Calu3 (cell line): ENCODE measurements around the gene NHSL1. TPM values are rescaled to one million over a fixed set of nuclear protein-coding genes. Genes with fewer than 3 reads are reported as not detected.

ENCODE experiments used
- BruUV-seq: library from RNA; stranded (reverse); fragments of 400-500 nt; replicated peaks from 2 replicates; lab custom pipeline; 2021; lab: Mats Ljungman, UMichigan
- CTCF ChIA-PET: fragments of 300-600 bp; sonication (Branson Sonifier 250); formaldehyde crosslinking; loops from one replicate; lab custom pipeline; 2022; ENCODE audit warnings: antibody characterized with exemption; lab: Charles Lee
- DNase-seq: peaks from one replicate; pipeline ENCODE4 v3.0.0; 2022
- H3K27ac Mint-ChIP-seq: one replicate; pipeline ENCODE4 v1.8.0; 2022; ENCODE audit warnings: mixed read lengths; ENCODE audit not compliant: unreplicated experiment
- H3K27me3 Mint-ChIP-seq: one replicate; pipeline ENCODE4 v1.8.0; 2022; ENCODE audit warnings: mixed read lengths; ENCODE audit not compliant: unreplicated experiment
- H3K36me3 Mint-ChIP-seq: one replicate; pipeline ENCODE4 v1.8.0; 2022; ENCODE audit warnings: mild to moderate bottlenecking, moderate library complexity, mixed read lengths; ENCODE audit not compliant: insufficient read depth, unreplicated experiment
- H3K4me1 Mint-ChIP-seq: one replicate; pipeline ENCODE4 v1.8.0; 2022; ENCODE audit warnings: mild to moderate bottlenecking, low read depth, mixed read lengths; ENCODE audit not compliant: unreplicated experiment
- H3K4me3 Mint-ChIP-seq: one replicate; pipeline ENCODE4 v1.8.0; 2022; ENCODE audit warnings: mild to moderate bottlenecking, low read depth, moderate library complexity, mixed read lengths; ENCODE audit not compliant: unreplicated experiment
- H3K9me3 Mint-ChIP-seq: one replicate; pipeline ENCODE4 v1.8.0; 2022; ENCODE audit warnings: low read depth, mixed read lengths; ENCODE audit not compliant: unreplicated experiment
- intact Hi-C: fragments of 100-400 bp; cut with micrococcal nuclease; formaldehyde crosslinking; loops from one replicate; pipeline ENCODE4 v1.10.0; 2022; ENCODE audit not compliant: unreplicated experiment
- total RNA-seq: library from RNA; stranded (reverse); gene quantifications from 2 replicates; pipeline ENCODE4 v1.2.3, GENCODE V29; 2022
- TF ChIP-seq, protein P1 (sequence below): fragments of 200-600 bp; IDR thresholded peaks from one replicate; pipeline ENCODE4 v1.8.0; 2022; ENCODE audit warnings: antibody characterized with exemption; ENCODE audit not compliant: unreplicated experiment

Gene NHSL1
- total RNA-seq, 1 experiment from 2014 or later: 26.6 TPM

DNA sequence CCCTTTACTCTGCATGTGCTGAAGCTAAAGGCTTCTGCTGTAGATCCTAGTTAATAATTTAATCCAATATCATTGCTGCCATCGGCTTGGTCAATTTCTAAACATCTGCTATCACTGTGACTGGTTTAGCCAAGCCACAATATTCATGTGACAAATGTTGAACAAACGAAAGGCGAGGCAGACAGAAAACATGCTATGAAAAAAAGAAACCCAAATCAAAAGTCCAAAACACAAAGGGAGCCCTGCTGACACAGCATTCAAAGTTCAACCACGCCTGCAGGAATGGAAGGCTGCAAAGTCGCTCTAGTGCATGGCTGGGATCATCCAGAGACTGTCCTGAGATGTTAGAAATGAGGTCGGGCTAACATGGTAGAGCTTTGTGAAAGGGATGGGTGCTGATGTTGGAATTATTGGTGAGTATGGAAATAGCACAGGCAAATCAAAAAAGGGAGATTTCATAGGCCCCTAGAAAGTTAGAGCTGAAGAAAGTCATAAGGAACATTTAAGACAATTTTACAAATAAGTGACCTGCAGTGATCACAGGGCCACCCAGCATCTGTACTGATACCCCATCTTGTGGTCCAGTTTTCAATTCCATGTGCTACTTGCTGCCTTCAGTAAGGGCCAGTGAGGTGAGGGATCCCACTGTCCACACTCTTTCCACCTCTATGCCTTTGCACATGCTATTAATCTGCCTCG lies 8.8 kb upstream of the NHSL1 start:
- no peak overlapping the region for H3K27ac Mint-ChIP-seq
- no peak for DNase-seq
- no TSS peak for BruUV-seq
- peak overlapping the region; percentile 7 for H3K4me3 Mint-ChIP-seq
- H3K27me3 Mint-ChIP-seq: no peaks in the 10 kb centered on the region
- intact Hi-C loops: loop anchor here (2.0 to 10.0 kb wide), 2 partner anchors 53 to 403 kb away; partner anchors contain the start of gene PERP
- H3K36me3 Mint-ChIP-seq: peaks cover 8% of the 10 kb centered on the region
- CTCF ChIA-PET: interaction anchor here (1.6 to 1.8 kb wide), 4 partner anchors 10 to 78 kb away, joined by 4 to 8 read pairs (median 6); no protein-coding TSS in a partner anchor
- peaks cover 44% of the 10 kb centered on the region for H3K4me1 Mint-ChIP-seq
- no peaks in the 10 kb centered on the region for H3K9me3 Mint-ChIP-seq
- TF ChIP-seq, protein P1, sequence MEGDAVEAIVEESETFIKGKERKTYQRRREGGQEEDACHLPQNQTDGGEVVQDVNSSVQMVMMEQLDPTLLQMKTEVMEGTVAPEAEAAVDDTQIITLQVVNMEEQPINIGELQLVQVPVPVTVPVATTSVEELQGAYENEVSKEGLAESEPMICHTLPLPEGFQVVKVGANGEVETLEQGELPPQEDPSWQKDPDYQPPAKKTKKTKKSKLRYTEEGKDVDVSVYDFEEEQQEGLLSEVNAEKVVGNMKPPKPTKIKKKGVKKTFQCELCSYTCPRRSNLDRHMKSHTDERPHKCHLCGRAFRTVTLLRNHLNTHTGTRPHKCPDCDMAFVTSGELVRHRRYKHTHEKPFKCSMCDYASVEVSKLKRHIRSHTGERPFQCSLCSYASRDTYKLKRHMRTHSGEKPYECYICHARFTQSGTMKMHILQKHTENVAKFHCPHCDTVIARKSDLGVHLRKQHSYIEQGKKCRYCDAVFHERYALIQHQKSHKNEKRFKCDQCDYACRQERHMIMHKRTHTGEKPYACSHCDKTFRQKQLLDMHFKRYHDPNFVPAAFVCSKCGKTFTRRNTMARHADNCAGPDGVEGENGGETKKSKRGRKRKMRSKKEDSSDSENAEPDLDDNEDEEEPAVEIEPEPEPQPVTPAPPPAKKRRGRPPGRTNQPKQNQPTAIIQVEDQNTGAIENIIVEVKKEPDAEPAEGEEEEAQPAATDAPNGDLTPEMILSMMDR: no peak

DNA sequence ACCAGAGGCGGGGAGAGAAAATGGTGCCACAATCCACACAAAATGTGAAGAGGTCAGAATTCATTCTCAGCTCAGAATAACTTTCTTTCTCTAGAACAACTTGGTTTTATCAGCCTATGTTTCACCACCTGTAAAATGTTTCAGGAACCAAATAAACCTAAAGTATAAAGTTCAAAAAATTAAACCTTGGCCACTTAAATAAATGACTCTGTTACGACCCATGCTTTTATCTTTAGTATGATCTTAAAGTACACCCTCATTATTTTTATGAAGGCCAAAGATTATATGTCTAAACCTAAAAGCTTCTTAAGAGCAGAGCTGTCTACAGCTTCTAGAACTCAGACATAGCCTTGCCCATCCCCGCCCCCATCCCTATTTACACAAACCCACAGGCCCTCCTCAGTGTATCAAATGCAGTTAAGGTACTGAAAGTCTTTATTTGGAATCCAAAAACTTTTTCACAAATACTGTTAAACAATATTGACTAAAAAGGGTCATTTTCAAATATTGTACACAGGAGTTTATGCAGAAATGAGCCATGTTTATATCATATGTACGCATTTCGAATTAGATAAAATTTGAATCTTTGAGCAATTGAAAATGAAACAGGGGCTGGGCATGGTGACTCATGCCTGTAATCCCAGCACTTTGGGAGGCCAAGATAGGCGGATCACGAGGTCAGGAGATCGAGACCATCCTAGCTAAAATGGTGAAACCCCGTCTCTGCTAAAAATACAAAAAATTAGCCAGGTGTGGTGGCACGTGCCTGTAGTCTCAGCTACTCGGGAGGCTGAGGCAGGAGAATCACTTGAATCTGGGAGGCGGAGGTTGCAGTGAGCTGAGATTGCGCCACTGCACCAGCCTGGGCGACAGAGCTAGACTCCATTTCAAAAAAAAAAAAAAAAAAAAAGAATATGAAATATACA lies 5.7 kb upstream of the NHSL1 start:
- Mint-ChIP-seq H3K4me3 (peak overlapping the region; percentile 32), H3K27ac (peak overlapping the region; percentile 90), H3K27me3 (no peaks in the 10 kb centered on the region), H3K9me3 (no peaks in the 10 kb centered on the region), H3K4me1 (peaks cover 55% of the 10 kb centered on the region), H3K36me3 (peaks cover 8% of the 10 kb centered on the region)
- intact Hi-C loops: loop anchor here (10.0 kb wide), 1 partner anchor 400 kb away; the partner anchor contains the start of gene PERP
- TF ChIP-seq, protein P1: no peak
- CTCF ChIA-PET: interaction anchor here (0.8 to 2.0 kb wide), 3 partner anchors 25 to 49 kb away, joined by 3 to 5 read pairs (median 5); no protein-coding TSS in a partner anchor
- DNase-seq: no peak
- BruUV-seq: no TSS peak

DNA sequence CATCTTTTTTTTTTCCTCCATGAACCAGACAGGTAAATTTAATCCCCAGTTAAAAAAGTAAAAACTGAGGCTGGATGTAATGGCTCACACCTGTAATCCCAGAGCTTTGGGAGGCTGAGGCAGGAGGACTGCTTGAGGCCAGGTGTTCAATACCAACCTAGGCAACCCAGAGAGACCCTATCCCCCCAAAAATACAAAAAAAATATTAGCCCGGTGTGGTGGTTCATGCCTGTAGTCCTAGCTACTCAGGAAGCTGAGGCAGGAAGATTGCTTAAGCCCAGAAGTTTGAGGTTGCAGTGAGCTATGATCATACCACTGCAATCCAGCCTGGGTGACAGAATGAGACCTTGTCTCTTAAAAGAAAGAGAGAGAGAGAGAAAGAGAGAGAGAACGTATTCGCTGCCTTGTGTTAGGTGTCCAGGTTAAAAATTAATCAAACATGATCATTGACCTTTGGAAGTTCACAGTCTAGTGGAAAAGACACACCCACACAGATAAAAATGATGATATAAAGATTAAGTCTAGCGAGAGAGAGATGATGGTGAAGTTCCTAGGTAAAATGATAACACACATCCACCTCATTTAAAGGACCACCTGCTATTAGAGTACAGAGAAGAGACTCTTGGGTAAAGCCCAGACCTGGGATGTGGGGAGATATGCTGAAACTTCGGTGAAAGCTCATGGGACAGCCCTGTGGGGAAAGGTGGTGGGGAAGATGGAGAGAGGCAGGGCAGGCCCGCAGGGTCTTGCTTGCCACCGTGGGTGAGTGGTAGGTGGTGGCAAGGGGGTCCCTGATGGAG lies 4.8 kb upstream of the NHSL1 start:
- H3K4me1 Mint-ChIP-seq: peaks cover 56% of the 10 kb centered on the region

More for the DNA sequence above, 4.8 kb upstream of the NHSL1 start:
- BruUV-seq: no TSS peak
- peaks cover 13% of the 10 kb centered on the region for H3K36me3 Mint-ChIP-seq
- H3K9me3 Mint-ChIP-seq: no peaks in the 10 kb centered on the region
- TF ChIP-seq, protein P1: no peak
- H3K27ac Mint-ChIP-seq: peak overlapping the region; percentile 90
- H3K27me3 Mint-ChIP-seq: no peaks in the 10 kb centered on the region
- DNase-seq: peak; percentile 23
- CTCF ChIA-PET: interaction anchor here (1.6 to 2.0 kb wide), 2 partner anchors 24 to 48 kb away, joined by 5 read pairs; no protein-coding TSS in a partner anchor
- H3K4me3 Mint-ChIP-seq: peak overlapping the region; percentile 32
- intact Hi-C loops: loop anchor here (10.0 kb wide), 1 partner anchor 399 kb away; the partner anchor contains the start of gene PERP
